Activated T-helper 17 cell treated with anti-CD3 and anti-CD28 coated beads, Interleukin-2, amount 50 U/mL, for 72 hours (primary cell): ENCODE results near the gene NPAS4. TPM values are rescaled to one million over a fixed set of nuclear protein-coding genes. Genes with fewer than 3 reads are reported as not detected.
"Not testable (repeated sequence)": the region's sequence is repeated elsewhere in the genome, so short reads cannot be mapped to it uniquely, and the experiment has no call there.

Experiments
- ATAC-seq: fragments of 150-1000 bp; cut with Tn5 transposase; replicated peaks from 2 replicates; pipeline ENCODE4 v1.10.0; 2021; ENCODE audit warnings: mild to moderate bottlenecking, moderate library complexity
- H3K27ac Mint-ChIP-seq: one replicate; pipeline ENCODE4 v1.8.0; 2022; ENCODE audit warnings: mixed read lengths
- H3K27me3 Mint-ChIP-seq: one replicate; pipeline ENCODE4 v1.8.0; 2022; ENCODE audit warnings: mixed read lengths
- H3K36me3 Mint-ChIP-seq: one replicate; pipeline ENCODE4 v1.8.0; 2022; ENCODE audit warnings: low read depth, mild to moderate bottlenecking, mixed read lengths
- H3K4me1 Mint-ChIP-seq: one replicate; pipeline ENCODE4 v1.8.0; 2022; ENCODE audit warnings: mixed read lengths
- H3K4me3 Mint-ChIP-seq: one replicate; pipeline ENCODE4 v1.8.0; 2022; ENCODE audit warnings: mild to moderate bottlenecking, mixed read lengths
- H3K9me3 Mint-ChIP-seq: one replicate; pipeline ENCODE4 v1.8.0; 2022; ENCODE audit warnings: mixed read lengths
- total RNA-seq, 2 donors: library from RNA; stranded (reverse); gene quantifications; one replicate each; pipeline ENCODE4 v1.2.3, GENCODE V29; 2022

NPAS4 gene
- total RNA-seq, 2 donors from 2014 or later = 0.21 to 0.28 TPM

DNA sequence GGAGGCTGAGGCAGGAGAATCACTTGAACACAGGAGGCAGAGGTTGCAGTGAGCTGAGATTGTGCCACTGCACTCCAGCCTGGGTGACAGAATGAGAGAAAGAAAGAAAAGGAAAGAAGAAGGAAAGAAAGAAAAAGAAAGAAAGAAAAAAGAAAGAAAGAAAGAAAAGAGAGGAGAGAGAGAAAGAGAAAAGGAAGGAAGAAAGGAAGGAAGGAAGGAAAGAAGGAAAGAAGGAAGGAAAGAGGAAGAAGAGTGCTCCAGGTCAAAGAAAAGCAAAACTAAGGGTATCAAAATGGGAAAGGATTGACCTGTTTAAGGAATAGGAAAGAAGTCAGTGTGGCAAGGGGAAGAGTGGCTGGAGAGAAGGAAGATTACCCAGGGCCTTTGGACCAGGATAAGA is 10.5 kb downstream of the NPAS4 start:
- not testable (repeated sequence) for ATAC-seq, H3K9me3 Mint-ChIP-seq, H3K27me3 Mint-ChIP-seq, H3K4me3 Mint-ChIP-seq, H3K27ac Mint-ChIP-seq, H3K4me1 Mint-ChIP-seq
- H3K36me3 Mint-ChIP-seq = peaks cover 51% of the 10 kb centered on the region

DNA sequence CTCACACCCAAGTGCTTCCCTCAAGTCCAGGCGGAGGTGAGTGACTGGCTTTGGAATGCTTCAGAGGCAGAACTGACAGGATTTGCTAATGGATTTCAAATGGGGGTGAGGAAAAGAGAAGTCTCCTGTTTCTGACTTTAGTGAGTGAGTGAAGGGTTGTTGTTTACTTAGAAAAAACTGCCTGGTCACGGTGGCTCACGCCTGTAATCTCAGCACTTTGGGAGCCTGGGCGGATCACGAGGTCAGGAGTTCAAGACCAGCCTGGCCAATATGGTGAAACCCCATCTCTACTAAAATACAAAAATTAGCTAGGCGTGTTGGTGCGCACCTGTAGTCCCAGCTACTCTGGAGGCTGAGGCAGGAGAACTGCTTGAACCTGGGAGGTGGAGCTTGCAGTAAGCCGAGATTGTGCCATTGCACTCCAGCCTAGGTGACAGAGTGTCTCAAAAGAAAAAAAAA is 11.1 kb downstream of the NPAS4 start:
- H3K9me3 Mint-ChIP-seq, H3K4me3 Mint-ChIP-seq, ATAC-seq, H3K27me3 Mint-ChIP-seq, H3K4me1 Mint-ChIP-seq, H3K27ac Mint-ChIP-seq: not testable (repeated sequence)
- peaks cover 58% of the 10 kb centered on the region for H3K36me3 Mint-ChIP-seq

- no peak overlapping the region for H3K4me3 Mint-ChIP-seq
- no peak overlapping the region for H3K27ac Mint-ChIP-seq
- H3K4me1 Mint-ChIP-seq = no peaks in the 10 kb centered on the region
- H3K36me3 Mint-ChIP-seq = peaks cover 64% of the 10 kb centered on the region
- no peaks in the 10 kb centered on the region for H3K9me3 Mint-ChIP-seq
- H3K27me3 Mint-ChIP-seq = peaks cover 3% of the 10 kb centered on the region
- ATAC-seq = no peak
These were observed 11.8 kb downstream of the NPAS4 start for GRCh38 chr11:66432597-66432996.

DNA sequence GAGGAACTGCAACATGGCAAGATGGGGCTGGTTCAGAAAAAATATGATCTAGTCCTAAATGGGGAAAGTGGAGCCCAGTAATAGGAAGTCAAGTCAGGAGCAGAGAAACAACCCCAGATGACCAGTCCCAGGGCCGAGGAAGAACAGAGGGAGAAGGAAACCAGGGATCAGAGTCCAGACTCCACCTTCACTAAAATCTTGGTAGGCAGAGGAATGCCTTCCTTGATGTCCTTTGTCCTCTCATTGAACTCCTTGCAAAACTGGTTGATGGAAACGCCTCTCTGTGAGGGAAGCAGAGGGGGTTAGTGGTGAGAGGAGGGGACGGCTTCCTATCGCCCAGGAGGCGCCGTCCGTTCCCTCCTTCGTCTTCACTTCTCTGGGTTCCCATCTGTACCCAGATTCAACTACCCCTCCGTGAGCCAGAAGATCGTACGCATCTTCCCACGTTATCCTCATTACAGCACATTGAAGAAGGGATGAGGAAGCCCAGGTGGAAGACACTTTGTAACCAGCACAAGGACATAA is 17.2 kb downstream of the NPAS4 start:
- Mint-ChIP-seq H3K27me3 (no peaks in the 10 kb centered on the region), H3K36me3 (peaks cover 47% of the 10 kb centered on the region), H3K27ac (peak overlapping the region; percentile 92), H3K9me3 (peaks cover under 1% of the 10 kb centered on the region), H3K4me1 (no peaks in the 10 kb centered on the region), H3K4me3 (peak overlapping the region; percentile 88)
- no peak for ATAC-seq

- no peaks in the 10 kb centered on the region for H3K27me3 Mint-ChIP-seq
- peaks cover 43% of the 10 kb centered on the region for H3K36me3 Mint-ChIP-seq
- H3K4me3 Mint-ChIP-seq = peak within 1 kb of the TSS; percentile 88
- H3K4me1 Mint-ChIP-seq = no peaks in the 10 kb centered on the region
- H3K27ac Mint-ChIP-seq = peak within 1 kb of the TSS; percentile 92
- peaks cover 8% of the 10 kb centered on the region for H3K9me3 Mint-ChIP-seq
- ATAC-seq = peak; percentile 98
These were observed 17.9 kb downstream of the NPAS4 start, which contains the start of gene MRPL11 for GRCh38 chr11:66438504-66439466. TSS of gene MRPL11 (minus strand) at chr11:66438848. CDS start at chr11:66438754, 94 bp downstream.

DNA sequence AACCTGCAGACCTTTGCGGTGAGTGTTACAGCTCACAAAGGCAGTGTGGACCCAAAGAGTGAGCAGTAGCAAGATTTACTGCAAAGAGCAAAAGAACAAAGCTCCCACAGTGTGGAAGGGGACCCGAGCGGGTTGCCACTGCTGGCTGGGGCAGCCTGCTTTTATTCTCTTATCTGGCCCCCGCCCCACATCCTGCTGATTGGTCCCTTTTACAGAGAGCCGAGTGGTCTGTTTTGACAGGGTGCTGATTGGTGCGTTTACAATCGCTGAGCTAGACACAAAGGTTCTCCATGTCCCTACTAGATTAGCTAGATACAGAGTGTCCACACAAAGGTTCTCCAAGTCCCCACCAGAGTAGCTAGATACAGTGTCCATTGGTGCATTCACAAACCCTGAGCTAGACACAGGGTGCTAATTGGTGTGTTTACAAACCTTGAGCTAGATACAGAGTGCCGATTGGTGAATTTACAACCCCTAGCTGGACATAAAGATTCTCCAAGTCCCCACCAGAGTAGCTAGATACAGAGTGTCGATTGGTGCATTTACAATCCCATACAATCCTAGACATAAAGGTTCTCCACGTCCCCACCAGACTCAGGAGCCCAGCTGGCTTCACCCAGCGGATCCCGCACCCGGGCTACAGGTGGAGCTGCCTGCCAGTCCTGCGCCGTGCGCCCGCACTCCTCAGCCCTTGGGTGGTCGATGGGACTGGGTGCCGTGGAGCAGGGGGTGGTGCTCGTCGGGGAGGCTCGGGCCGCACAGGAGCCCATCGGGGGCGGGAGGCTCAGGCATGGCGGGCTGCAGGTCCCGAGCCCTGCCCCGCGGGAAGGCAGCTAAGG is 19.5 kb downstream of the NPAS4 start:
- H3K4me3 Mint-ChIP-seq, H3K27me3 Mint-ChIP-seq, ATAC-seq, H3K9me3 Mint-ChIP-seq, H3K4me1 Mint-ChIP-seq, H3K27ac Mint-ChIP-seq: not testable (repeated sequence)
- peaks cover 29% of the 10 kb centered on the region for H3K36me3 Mint-ChIP-seq

DNA sequence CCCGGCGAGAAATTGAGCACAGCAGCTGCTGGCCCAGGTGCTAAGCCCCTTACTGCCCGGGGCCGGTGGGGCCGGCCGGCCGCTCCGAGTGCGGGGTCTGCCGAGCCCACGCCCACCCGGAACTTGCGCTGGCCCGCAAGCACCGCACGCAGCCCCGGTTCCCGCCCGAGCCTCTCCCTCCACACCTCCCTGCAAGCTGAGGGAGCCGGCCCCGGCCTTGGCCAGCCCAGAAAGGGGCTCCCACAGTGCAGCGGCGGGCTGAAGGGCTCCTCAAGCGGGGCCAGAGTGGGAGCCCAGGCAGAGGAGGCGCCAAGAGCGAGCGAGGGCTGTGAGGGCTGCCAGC is 20.1 kb downstream of the NPAS4 start:
- not testable (repeated sequence) for H3K4me1 Mint-ChIP-seq

GRCh38 chr11:66443602-66444001 is 22.8 kb downstream of the NPAS4 start:
- H3K27me3 Mint-ChIP-seq = no peaks in the 10 kb centered on the region
- no peak for ATAC-seq
- no peak overlapping the region for H3K4me3 Mint-ChIP-seq
- H3K36me3 Mint-ChIP-seq = no peaks in the 10 kb centered on the region
- H3K4me1 Mint-ChIP-seq = no peaks in the 10 kb centered on the region
- peaks cover 10% of the 10 kb centered on the region for H3K9me3 Mint-ChIP-seq
- no peak overlapping the region for H3K27ac Mint-ChIP-seq

More for the DNA sequence above, 20.1 kb downstream of the NPAS4 start:
- H3K9me3 Mint-ChIP-seq, ATAC-seq, H3K27ac Mint-ChIP-seq, H3K27me3 Mint-ChIP-seq, H3K4me3 Mint-ChIP-seq: not testable (repeated sequence)
- peaks cover 23% of the 10 kb centered on the region for H3K36me3 Mint-ChIP-seq

GRCh38 chr11:66447012-66447411 is 26.2 kb downstream of the NPAS4 start:
- H3K27me3 Mint-ChIP-seq = no peaks in the 10 kb centered on the region
- ATAC-seq = no peak
- no peak overlapping the region for H3K4me3 Mint-ChIP-seq
- H3K4me1 Mint-ChIP-seq = no peaks in the 10 kb centered on the region
- H3K27ac Mint-ChIP-seq = no peak overlapping the region
- H3K36me3 Mint-ChIP-seq = no peaks in the 10 kb centered on the region
- peaks cover 10% of the 10 kb centered on the region for H3K9me3 Mint-ChIP-seq

GRCh38 chr11:66448523-66448922 is 27.7 kb downstream of the NPAS4 start:
- H3K27ac Mint-ChIP-seq = no peak overlapping the region
- no peaks in the 10 kb centered on the region for H3K27me3 Mint-ChIP-seq
- ATAC-seq = no peak
- no peaks in the 10 kb centered on the region for H3K36me3 Mint-ChIP-seq
- H3K4me1 Mint-ChIP-seq = no peaks in the 10 kb centered on the region
- no peak overlapping the region for H3K4me3 Mint-ChIP-seq
- peaks cover 4% of the 10 kb centered on the region for H3K9me3 Mint-ChIP-seq

- ATAC-seq = no peak
- Mint-ChIP-seq H3K9me3 (no peaks in the 10 kb centered on the region), H3K36me3 (no peaks in the 10 kb centered on the region), H3K4me1 (peaks cover 16% of the 10 kb centered on the region), H3K27ac (no peak overlapping the region), H3K27me3 (no peaks in the 10 kb centered on the region), H3K4me3 (no peak overlapping the region)
These were observed 29.7 kb downstream of the NPAS4 start for GRCh38 chr11:66450560-66450959.

- H3K27me3 Mint-ChIP-seq = no peaks in the 10 kb centered on the region
- H3K9me3 Mint-ChIP-seq = no peaks in the 10 kb centered on the region
- H3K4me3 Mint-ChIP-seq = no peak overlapping the region
These were observed 30.8 kb downstream of the NPAS4 start for GRCh38 chr11:66451663-66452062.

GRCh38 chr11:66454247-66454646 is 33.4 kb downstream of the NPAS4 start:
- Mint-ChIP-seq H3K27ac (peak overlapping the region; percentile 64), H3K4me3 (peak overlapping the region; percentile 34), H3K36me3 (no peaks in the 10 kb centered on the region), H3K9me3 (no peaks in the 10 kb centered on the region), H3K27me3 (no peaks in the 10 kb centered on the region), H3K4me1 (peaks cover 22% of the 10 kb centered on the region)
- peak; percentile 67 for ATAC-seq

More at GRCh38 chr11:66451663-66452062, 30.8 kb downstream of the NPAS4 start:
- H3K27ac Mint-ChIP-seq = no peak overlapping the region
- no peaks in the 10 kb centered on the region for H3K36me3 Mint-ChIP-seq
- no peak for ATAC-seq
- peaks cover 16% of the 10 kb centered on the region for H3K4me1 Mint-ChIP-seq

- no peaks in the 10 kb centered on the region for H3K9me3 Mint-ChIP-seq
- no peaks in the 10 kb centered on the region for H3K27me3 Mint-ChIP-seq
- peaks cover 26% of the 10 kb centered on the region for H3K4me1 Mint-ChIP-seq
- H3K36me3 Mint-ChIP-seq = no peaks in the 10 kb centered on the region
- peak overlapping the region; percentile 34 for H3K4me3 Mint-ChIP-seq
- ATAC-seq = peak; percentile 35
- H3K27ac Mint-ChIP-seq = peak overlapping the region; percentile 64
These were observed 34.0 kb downstream of the NPAS4 start for GRCh38 chr11:66454828-66455227.
